ENCODE results near the gene CSNK2B.

Gene CSNK2B

DNA sequence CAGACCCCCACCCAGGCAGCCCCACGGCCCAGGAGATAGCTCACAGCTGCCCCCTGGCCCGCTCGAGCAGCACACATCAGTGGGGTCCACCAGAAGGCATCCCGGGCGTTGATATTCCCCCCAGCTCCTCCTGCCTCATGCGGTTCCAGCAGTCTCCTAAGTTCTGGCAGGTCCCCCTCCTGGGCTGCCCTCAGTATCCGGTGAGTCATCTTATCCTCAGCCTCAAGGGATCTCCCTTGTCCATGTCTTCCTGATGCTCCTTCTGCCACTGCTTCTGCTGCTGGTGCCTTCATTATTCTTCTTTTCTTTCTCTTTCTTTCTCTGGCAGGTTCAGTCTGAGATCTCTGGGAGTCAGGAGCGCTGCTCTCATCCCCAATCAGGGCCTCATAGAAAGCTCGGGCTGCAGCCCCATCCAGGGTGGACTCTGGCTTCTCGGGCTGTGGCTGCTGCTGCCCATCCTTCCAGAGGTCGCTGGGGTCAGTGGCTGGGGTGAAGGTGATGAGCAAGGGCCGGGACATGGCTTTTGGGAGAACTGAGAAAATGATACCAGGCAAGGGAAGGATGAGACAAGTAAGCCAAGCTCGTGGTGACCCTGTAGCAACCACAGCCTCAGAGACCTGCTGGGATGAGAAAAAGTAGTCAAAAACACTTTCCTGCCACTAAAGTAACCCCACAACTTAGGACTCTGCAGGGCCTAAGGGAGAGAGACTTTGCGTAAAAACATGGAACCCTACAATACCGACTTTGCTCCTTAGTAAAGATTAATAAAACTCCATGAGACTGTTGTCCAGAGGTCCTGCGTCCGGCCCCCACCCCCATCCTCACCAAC is 1.7 kb upstream of the CSNK2B start:
- CTCF ChIA-PET: interaction anchor here (0.9 to 4.2 kb wide), 11 partner anchors 9 to 288 kb away, joined by 3 to 27 read pairs (median 4); partner anchors contain the start of genes ATP6V1G2, BAG6 and NFKBIL1
- no peak for DNase-seq (ENCODE audit: extremely low spot score)
- POLR2A ChIA-PET: interaction anchor here (0.6 to 3.3 kb wide), 10 partner anchors 9 to 1036 kb away, joined by 3 to 15 read pairs (median 3); partner anchors contain the start of genes ABHD16A, APOM, BAG6 and HSPA1B
- TF ChIP-seq, protein P1, sequence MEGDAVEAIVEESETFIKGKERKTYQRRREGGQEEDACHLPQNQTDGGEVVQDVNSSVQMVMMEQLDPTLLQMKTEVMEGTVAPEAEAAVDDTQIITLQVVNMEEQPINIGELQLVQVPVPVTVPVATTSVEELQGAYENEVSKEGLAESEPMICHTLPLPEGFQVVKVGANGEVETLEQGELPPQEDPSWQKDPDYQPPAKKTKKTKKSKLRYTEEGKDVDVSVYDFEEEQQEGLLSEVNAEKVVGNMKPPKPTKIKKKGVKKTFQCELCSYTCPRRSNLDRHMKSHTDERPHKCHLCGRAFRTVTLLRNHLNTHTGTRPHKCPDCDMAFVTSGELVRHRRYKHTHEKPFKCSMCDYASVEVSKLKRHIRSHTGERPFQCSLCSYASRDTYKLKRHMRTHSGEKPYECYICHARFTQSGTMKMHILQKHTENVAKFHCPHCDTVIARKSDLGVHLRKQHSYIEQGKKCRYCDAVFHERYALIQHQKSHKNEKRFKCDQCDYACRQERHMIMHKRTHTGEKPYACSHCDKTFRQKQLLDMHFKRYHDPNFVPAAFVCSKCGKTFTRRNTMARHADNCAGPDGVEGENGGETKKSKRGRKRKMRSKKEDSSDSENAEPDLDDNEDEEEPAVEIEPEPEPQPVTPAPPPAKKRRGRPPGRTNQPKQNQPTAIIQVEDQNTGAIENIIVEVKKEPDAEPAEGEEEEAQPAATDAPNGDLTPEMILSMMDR (IDR thresholded peaks at IDR 0.05; ENCODE audit: control extremely low read depth, extremely low read depth, low read depth, missing control alignments): no peak

DNA sequence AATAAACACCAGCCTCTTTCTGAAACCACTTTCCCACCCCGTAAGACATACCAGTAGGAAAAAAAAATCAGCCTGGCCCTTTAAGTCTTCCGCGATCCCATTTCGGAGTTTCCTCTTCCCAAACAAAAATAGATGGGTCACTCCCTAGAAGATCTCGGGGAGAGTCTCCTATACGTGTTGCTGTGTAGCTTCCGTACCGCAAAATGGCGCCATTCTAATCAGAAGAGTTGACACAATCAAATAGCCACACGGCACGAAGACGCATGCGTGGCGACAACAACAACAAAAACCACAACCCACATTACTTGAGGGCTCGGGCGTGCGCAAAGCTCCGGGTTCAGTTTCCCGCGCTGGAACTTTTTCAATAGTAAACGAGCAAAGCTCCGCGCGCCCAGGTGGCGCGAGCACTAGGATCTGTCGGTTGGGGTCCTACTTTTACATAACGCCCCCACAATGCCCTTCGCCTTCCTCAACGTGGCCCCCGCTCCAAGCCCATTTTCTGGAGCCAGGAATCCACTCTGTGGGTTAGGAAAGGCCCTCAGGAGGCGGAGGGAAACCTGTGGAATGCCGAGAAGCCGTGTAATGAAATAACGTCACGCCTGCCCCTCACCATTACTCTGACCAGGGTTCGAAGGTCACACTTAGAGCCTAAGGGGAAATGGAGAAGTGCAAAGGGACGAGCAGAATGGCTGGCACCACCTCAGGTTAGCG is 935 bp upstream of the CSNK2B start, which contains the start of gene GPANK1:
Gene GPANK1, minus strand, starts transcription at position 208 of the 711 bp plus-strand sequence. CDS start 519 bp downstream, outside the sequence.
- TF ChIP-seq, protein P1 (IDR thresholded peaks at IDR 0.05; ENCODE audit: control extremely low read depth, extremely low read depth, low read depth, missing control alignments): no peak
- POLR2A ChIA-PET: interaction anchor here (0.6 to 3.3 kb wide), 8 partner anchors 10 to 1502 kb away, joined by 3 to 15 read pairs (median 4); partner anchors contain the start of genes ABHD16A, APOM, BAG6 and HSPA1B
- CTCF ChIA-PET: interaction anchor here (0.9 to 4.2 kb wide), 6 partner anchors 10 to 131 kb away, joined by 3 to 27 read pairs (median 4); partner anchors contain the start of genes ATP6V1G2, BAG6 and NFKBIL1
- peak; percentile 81 for DNase-seq (ENCODE audit: extremely low spot score)

DNA sequence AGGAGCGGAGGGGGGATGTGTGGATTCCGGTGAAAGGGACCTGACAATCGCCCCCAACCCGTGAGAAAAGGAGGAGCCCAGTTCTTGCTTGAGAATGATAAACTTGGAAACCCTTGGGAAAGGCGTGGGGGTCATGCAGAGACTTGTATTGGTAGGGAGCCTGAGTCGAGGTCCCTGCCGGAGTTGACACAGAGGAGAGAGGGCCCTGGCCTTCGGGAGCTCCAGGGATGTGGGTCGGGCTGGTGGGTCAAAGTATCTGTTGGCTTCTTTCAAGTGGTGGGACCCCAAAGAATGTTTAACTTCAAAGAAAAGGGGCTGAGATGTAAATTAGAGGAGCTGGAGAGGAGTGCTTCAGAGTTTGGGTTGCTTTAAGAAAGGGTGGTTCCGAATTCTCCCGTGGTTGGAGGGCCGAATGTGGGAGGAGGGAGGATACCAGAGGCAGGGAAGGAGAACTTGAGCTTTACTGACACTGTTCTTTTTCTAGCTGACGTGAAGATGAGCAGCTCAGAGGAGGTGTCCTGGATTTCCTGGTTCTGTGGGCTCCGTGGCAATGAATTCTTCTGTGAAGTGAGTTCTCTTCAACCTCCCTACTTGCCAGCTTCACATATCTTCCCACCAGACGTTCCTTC is 571 bp downstream of the CSNK2B start:
- DNase-seq (ENCODE audit: extremely low spot score): no peak
- ChIA-PET CTCF (interaction anchor here (1.0 to 3.5 kb wide), 2 partner anchors 9 to 14 kb away, joined by 3 to 14 read pairs; partner anchors contain the start of gene LY6G5C), POLR2A (interaction anchor here (1.0 kb wide), 1 partner anchor 161 kb away, joined by 3 read pairs; the partner anchor contains the start of gene HSPA1B)
- TF ChIP-seq, protein P1 (IDR thresholded peaks at IDR 0.05; ENCODE audit: control extremely low read depth, extremely low read depth, low read depth, missing control alignments): no peak

DNA sequence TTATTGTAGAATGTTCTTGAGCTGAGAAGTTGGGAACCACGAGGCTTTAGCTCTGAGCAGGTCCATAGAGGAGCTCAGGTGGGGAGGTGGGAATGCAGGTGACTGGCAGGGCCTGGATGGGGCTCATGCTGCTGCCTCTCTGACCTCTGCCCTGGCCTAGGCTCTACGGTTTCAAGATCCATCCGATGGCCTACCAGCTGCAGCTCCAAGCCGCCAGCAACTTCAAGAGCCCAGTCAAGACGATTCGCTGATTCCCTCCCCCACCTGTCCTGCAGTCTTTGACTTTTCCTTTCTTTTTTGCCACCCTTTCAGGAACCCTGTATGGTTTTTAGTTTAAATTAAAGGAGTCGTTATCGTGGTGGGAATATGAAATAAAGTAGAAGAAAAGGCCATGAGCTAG is 3.8 kb downstream of the CSNK2B start, which contains the start of gene LY6G5B:
Gene LY6G5B, plus strand, starts transcription at position 301 of the 400 bp plus-strand sequence. CDS start 975 bp downstream, outside the sequence.
- ChIA-PET CTCF (interaction anchor here (1.3 to 2.7 kb wide), 5 partner anchors 10 to 119 kb away, joined by 3 to 9 read pairs (median 4); no protein-coding TSS in a partner anchor), POLR2A (interaction anchor here (0.6 kb wide), 1 partner anchor 11 kb away, joined by 3 read pairs; the partner anchor contains the start of gene LY6G5C)
- TF ChIP-seq, protein P1 (IDR thresholded peaks at IDR 0.05; ENCODE audit: control extremely low read depth, extremely low read depth, low read depth, missing control alignments): no peak
- DNase-seq (ENCODE audit: extremely low spot score): no peak

DNA sequence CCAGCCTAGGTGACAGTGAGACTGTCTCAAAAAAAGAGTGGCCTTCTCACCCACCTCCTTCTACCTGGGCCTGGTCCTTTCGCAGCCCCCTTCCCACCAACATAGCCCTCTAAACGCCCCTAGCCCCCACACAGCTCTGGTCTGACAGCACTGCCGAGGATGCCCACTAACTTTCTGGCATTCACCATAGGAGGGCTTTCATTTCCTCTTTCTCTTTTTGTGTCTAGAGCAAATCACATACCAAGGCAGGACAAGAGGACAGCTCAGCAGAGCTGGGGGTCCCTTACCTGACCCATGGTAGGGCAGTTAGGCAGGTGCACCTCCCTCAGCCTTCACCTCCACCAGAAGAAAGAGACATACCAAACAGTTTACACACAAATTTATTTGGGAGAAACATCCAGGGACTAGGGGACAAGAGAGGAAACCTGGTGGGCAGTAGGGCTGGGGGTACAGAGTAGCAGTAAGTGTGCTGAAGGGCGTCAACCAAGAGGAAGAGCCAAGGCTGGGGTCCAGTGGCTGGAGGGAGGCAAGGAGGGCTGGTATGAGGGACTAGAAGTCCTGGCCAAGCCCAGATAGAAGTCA is 10.5 kb downstream of the CSNK2B start:
- ChIA-PET CTCF (interaction anchor here (1.5 to 2.3 kb wide), 2 partner anchors 13 to 77 kb away, joined by 4 to 5 read pairs; no protein-coding TSS in a partner anchor), POLR2A (interaction anchor here (1.1 kb wide), 1 partner anchor 139 kb away, joined by 3 read pairs; the partner anchor contains the start of genes HSPA1A and HSPA1L)
- no peak for DNase-seq (ENCODE audit: extremely low spot score)
- TF ChIP-seq, protein P1 (IDR thresholded peaks at IDR 0.05; ENCODE audit: control extremely low read depth, extremely low read depth, low read depth, missing control alignments): no peak

Measured in GM10248 (cell line).